GM18861 (cell line): ENCODE measurements around the gene BCO2.

Source experiments
- ATAC-seq: cut with Tn5 transposase; IDR thresholded peaks from one replicate; pipeline ENCODE4 v1.9.1; 2021; ENCODE audit not compliant: unreplicated experiment

BCO2 gene

DNA sequence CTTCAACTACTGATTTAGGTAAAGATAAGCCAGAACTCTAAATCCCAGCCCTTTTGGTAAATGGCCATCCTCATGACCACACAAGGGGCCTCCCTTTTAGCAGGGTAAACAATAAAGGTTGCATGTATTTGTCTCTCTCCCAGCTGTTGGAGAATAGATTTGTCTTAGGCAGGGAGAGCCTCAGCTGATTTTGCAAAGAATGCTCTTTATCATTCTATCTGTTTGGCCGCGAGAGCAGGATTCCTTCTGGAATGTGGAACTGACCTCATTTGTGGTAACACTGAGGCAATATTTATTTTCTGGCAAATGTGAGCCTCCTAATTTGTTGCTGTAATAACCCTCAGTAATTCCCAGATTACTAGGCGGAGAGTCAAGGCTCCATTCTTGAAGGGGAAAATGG, 66.2 kb downstream of the BCO2 start:
- no peak for ATAC-seq

DNA sequence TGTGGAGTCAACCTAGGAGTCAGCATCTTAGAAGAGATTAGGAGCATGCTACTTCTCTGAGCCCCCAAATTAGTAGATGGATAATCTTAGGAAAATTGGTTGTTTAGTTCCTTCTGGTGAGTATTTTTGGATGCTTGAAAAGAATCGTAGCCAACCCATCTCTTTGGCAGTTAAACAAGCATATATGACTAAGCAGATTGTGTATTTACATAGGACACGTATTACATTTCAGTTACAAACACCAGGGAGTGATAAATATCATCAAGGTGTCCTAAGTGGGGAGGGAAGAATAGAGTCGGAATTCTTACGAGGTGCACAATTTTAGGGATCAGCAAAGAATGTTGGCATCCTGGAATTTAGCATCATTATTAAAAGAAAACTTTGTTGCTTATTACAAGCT, 71.9 kb downstream of the BCO2 start:
- no peak for ATAC-seq

DNA sequence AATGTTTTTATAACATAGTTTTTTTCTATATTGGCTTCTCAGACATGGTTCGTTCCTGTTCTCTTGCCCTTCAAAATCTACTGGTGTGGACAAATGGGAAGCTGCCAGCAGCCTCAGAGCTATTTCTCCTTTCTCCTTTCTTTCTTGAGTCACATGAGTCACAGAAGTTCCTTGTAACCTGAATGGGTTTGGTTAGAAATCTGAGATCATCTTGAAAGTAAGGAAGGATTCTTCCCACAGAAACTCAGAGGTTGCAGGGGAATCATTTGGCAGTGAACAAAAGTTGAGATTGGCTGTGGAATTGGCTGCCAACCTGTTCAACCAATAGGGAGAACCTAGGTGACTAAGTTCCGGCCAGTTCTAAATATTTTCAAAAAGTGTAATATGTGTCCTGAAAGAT, 72.9 kb downstream of the BCO2 start:
- ATAC-seq: no peak

DNA sequence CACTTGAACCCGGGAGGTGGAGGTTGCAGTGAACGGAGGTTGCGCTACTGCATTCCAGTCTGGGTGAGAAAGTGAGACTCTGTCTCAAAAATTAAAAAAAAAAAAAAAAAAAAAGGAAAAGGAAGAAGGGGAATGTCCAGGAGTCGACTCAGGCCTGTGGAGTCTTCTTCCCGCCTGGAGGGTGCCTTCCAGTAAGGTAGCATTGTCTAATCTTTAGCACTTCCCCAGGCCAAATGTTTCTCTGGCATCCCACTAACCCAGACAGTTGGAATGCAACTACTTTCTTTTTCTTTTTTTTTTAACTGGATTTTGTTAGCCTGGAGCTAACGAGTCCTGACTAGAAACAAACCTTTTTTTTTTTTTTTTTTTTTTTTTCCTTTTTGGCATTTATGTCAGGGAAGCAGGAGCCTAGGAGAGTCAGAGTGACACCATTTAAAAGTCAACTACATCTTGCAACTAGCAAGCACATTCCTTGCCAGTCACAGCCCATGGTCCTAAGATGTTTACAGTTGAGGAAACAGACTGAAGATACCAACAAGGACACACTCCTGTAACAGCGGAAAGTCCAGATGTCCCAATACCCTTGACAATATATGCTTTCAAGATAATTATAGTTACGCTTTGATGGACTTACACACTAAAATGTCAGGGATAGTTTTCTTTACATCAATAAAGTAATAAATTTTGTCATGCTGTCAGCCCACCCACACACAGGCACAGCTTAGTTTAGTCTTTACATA, 74.7 kb downstream of the BCO2 start:
- no peak for ATAC-seq

DNA sequence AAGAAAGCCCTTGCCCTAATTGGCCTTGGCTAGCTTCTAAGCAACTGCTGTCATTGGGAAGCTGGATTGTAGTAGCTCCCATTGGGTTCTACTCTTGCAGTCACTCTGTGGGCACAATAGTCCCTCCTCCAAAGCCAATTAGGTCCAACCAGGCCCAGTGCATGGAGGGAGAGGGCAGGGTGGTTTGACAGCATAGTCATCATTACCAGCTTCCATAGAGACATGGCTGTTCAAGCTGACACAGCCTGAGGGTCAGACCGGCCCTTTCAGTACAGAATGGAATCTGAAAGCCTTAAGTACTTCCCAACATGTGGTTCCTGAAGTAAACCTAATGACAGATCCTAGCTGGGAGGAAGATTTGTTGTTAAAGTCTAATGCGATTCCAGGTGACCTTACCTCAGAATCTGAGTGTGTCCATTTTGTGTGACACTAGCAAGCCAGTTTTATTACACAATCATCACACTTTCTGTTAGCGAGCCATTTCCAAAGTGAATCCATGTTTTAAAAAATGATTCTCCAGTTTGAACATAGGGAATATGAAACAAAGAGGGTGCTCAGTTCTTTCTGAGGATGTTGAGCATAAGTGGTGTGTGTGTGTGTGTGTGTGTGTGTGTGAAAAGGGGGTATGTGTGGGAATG, 78.4 kb downstream of the BCO2 start:
- ATAC-seq: no peak

DNA sequence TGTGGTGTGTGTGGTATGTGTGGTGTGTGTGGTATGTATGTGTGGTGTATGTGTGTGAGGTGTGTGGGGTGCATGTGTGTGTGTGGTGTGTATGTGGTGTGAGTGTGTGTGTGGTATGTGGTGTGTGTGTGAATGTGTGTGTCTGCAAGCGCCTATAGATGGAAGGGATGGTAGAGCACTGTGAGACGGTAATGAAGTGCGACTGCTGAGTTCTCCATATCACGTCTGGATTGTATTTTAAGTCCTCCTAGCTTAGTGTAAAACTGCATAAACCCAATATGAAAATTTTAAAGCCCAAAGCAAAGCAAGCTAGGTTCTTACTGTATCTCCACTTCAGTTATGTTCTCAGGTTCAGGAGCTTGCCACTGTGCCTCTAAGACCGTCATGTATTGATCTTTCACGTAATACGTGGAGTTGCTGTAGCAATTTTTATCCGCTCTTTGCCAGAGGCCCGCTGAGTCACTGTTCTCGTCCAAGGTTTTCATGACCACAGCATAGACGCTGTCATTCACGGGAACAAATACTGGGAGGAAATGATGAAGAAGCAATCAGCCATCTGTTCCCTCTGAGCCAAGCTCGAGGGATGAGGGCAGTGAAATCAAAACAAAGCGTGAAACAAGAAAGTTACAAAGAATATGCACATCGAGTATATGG, 79.9 kb downstream of the BCO2 start:
- ATAC-seq: no peak

GRCh38 chr11:112260490-112260889, 85.2 kb downstream of the BCO2 start, which contains the start of gene PLET1:
Gene PLET1 (minus strand): TSS chr11:112260860. CDS start chr11:112260589, 271 bp downstream.
- ATAC-seq: no peak

- no peak for ATAC-seq
Observed at GRCh38 chr11:112265659-112266409, 90.5 kb downstream of the BCO2 start.

DNA sequence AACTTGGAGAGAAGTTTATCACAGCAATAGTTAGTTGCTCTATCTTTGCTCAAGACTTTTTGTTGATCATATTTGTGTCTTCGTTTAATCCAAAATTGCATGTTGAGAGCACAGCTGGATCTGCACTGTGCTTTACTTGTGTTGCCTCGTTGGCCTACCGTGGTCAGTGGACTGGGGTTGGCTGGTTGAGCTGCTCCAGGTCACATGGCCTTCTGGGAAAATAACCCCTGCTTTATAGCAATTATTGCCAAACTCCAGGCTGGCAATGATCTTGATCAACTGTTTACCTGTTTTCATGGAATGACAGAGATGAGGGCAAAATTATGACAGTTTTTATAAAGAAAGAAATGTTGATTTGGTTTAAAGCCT, 91.1 kb downstream of the BCO2 start:
- no peak for ATAC-seq

GRCh38 chr11:112267188-112267591, 91.9 kb downstream of the BCO2 start:
- ATAC-seq: no peak

- no peak for ATAC-seq
Observed at GRCh38 chr11:112268406-112268805, 93.1 kb downstream of the BCO2 start.
